HepG2 (cell line): ENCODE results near the gene NUP93. TPM values are rescaled to one million over a fixed set of nuclear protein-coding genes. Genes with fewer than 3 reads are reported as not detected.
A peak's percentile ranks its signal among the peaks of the same experiment; 100 is the strongest.

Experiments used
- KDM5A ChIP-seq: fragments of 200-600 bp; sonication (generic); IDR thresholded peaks from 2 replicates; pipeline ENCODE4 v1.7.0; 2018; ENCODE audit warnings: antibody characterized with exemption, mild to moderate bottlenecking, low read length, borderline replicate concordance
- RARA ChIP-seq: IDR thresholded peaks from 2 replicates; pipeline ENCODE4 v1.6.1; 2016; ENCODE audit warnings: missing genetic modification reagents, missing compliant biosample characterization
- TEAD3 ChIP-seq: optimal IDR thresholded peaks from 2 replicates; pipeline ENCODE3; 2016; ENCODE audit warnings: borderline replicate concordance
- UBTF ChIP-seq: sonication (generic); formaldehyde crosslinking; IDR thresholded peaks from 2 replicates; pipeline ENCODE4 v1.4.0; 2020; ENCODE audit warnings: mild to moderate bottlenecking, missing genetic modification reagents
- ZFX ChIP-seq: sonication (generic); formaldehyde crosslinking; IDR thresholded peaks from 2 replicates; pipeline ENCODE4 v1.4.0; 2020; ENCODE audit warnings: mild to moderate bottlenecking, low read depth, missing genetic modification reagents, moderate library complexity
- ZNF644 ChIP-seq: IDR thresholded peaks from 2 replicates; pipeline ENCODE4 v1.6.1; 2016; ENCODE audit warnings: low read depth
- polyA plus RNA-seq, 8 experiments: library from polyadenylated mRNA; depleted of rRNA in 3 of 8; stranded (reverse) in 7 of 8; unstranded in 1 of 8; fragments of >200 nt; fragmentation: Illumina TruSeq in 4 of 8; extraction: Trizol in 4 of 8; gene quantifications; 2 replicates each; pipeline versions ENCODE4 v1.2.1 to v1.2.3, GENCODE V29; 2011 to 2016; ENCODE audit warnings: low read depth in 4 of 8, missing spikeins in 1 of 8, mixed read lengths in 1 of 8; ENCODE audit not compliant: insufficient read depth in 1 of 8
- total RNA-seq, 5 experiments: library from RNA; depleted of rRNA; stranded (reverse); fragments of >200 nt; fragmentation: Illumina TruSeq; extraction: Trizol; gene quantifications; 2 replicates each; pipeline ENCODE4 v1.2.3, GENCODE V29; 2016; ENCODE audit warnings: low read depth in 1 of 5
- TF ChIP-seq, protein P1 (sequence below): sonication (generic); formaldehyde crosslinking; IDR thresholded peaks from 2 replicates; pipeline ENCODE4 v1.4.0; 2020; ENCODE audit warnings: low read depth, missing genetic modification reagents

NUP93 gene
- total and polyA plus RNA-seq, 2 of the 13 experiments (the other 11 are each of a cell fraction or from before 2014, with no cell fraction given), result 58.5 to 140 TPM

DNA sequence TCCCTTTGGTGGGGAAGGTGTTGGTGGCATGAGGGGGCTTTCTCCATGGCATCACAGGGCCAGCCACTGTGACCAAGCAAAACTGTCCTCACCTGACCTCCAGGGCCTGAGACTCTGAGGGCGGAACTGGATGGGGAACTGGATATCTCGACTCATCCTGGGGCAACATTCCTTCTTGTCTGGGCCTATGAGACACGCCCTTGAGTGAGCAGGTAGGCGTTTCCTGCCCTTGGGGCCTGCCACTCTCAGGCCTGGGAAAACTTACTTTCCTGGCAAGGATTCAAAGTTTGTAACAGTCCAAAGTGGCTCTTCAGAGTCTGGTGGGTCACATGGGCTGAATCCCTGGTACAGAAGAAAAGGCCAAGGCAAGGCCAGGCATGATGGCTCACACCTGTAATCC is 38.0 kb upstream of the NUP93 start (continued):
- TF ChIP-seq UBTF (CRISPR knock-in tag) (no peak), KDM5A (no peak), RARA (CRISPR knock-in tag) (peak; percentile 30; the same call in 1 of the 2 replicates), ZFX (CRISPR knock-in tag) (0 out of 2 replicates have a peak, but pooled peaks have one; percentile 27), TEAD3 (CRISPR knock-in tag) (peak; percentile 20), ZNF644 (CRISPR knock-in tag) (0 out of 2 replicates have a peak, but pooled peaks have one; percentile 9)
- TF ChIP-seq, protein P1, sequence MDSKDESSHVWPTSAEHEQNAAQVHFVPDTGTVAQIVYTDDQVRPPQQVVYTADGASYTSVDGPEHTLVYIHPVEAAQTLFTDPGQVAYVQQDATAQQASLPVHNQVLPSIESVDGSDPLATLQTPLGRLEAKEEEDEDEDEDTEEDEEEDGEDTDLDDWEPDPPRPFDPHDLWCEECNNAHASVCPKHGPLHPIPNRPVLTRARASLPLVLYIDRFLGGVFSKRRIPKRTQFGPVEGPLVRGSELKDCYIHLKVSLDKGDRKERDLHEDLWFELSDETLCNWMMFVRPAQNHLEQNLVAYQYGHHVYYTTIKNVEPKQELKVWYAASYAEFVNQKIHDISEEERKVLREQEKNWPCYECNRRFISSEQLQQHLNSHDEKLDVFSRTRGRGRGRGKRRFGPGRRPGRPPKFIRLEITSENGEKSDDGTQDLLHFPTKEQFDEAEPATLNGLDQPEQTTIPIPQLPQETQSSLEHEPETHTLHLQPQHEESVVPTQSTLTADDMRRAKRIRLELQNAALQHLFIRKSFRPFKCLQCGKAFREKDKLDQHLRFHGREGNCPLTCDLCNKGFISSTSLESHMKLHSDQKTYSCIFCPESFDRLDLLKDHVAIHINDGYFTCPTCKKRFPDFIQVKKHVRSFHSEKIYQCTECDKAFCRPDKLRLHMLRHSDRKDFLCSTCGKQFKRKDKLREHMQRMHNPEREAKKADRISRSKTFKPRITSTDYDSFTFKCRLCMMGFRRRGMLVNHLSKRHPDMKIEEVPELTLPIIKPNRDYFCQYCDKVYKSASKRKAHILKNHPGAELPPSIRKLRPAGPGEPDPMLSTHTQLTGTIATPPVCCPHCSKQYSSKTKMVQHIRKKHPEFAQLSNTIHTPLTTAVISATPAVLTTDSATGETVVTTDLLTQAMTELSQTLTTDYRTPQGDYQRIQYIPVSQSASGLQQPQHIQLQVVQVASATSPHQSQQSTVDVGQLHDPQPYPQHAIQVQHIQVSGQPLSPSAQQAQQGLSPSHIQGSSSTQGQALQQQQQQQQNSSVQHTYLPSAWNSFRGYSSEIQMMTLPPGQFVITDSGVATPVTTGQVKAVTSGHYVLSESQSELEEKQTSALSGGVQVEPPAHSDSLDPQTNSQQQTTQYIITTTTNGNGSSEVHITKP (CRISPR knock-in tag), result 0 out of 2 replicates have a peak, but pooled peaks have one; percentile 26
